GM12891 (cell line): ENCODE measurements around the gene CST6.

Experiments
- POLR2A ChIP-seq: IDR thresholded peaks from 2 replicates; pipeline ENCODE4 v1.6.1; 2011; ENCODE audit warnings: low read depth, low read length, control low read depth
- POLR2AphosphoS5 ChIP-seq: IDR thresholded peaks from 2 replicates; pipeline ENCODE4 v1.6.1; 2011; ENCODE audit warnings: low read depth, low read length, control low read depth
- POU2F2 ChIP-seq: IDR thresholded peaks from 2 replicates; pipeline ENCODE4 v1.6.1; 2011; ENCODE audit warnings: low read depth, mild to moderate bottlenecking, control low read depth, low read length, moderate library complexity
- TAF1 ChIP-seq: IDR thresholded peaks from 2 replicates; pipeline ENCODE4 v1.6.1; 2011; ENCODE audit warnings: low read depth, low read length, control low read depth

- TF ChIP-seq TAF1 (no peak), POLR2A (no peak), POLR2AphosphoS5 (no peak), POU2F2 (no peak)
These were observed 21.3 kb downstream of the CST6 start for GRCh38 chr11:66032957-66033735.
